Astrocyte of the hippocampus (primary cell): ENCODE data around the gene CHD3.

Experiments
- DNase-seq: peaks from one replicate; pipeline ENCODE4 v3.0.0; 2011; ENCODE audit warnings: low read depth, low spot score

Gene CHD3

GRCh38 chr17:7894226-7894625 lies 5.6 kb downstream of the CHD3 start:
- DNase-seq: no peak

DNA sequence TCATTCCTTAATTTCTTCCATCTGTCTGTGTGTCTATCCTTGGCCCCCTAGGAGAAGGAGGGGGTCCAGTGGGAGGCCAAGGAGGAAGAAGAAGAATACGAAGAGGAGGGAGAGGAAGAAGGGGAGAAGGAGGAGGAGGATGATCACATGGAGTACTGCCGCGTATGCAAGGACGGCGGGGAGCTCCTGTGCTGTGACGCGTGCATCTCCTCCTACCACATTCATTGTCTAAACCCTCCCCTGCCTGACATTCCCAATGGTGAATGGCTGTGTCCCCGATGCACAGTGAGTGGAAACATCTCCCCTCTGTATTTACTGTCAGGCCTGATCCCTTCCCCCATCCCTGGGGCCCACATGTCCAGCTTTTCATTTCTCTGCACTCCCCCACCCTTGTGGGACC lies 6.3 kb downstream of the CHD3 start:
- no peak for DNase-seq

- no peak for DNase-seq
Measured at GRCh38 chr17:7897090-7897489, 8.5 kb downstream of the CHD3 start.

DNA sequence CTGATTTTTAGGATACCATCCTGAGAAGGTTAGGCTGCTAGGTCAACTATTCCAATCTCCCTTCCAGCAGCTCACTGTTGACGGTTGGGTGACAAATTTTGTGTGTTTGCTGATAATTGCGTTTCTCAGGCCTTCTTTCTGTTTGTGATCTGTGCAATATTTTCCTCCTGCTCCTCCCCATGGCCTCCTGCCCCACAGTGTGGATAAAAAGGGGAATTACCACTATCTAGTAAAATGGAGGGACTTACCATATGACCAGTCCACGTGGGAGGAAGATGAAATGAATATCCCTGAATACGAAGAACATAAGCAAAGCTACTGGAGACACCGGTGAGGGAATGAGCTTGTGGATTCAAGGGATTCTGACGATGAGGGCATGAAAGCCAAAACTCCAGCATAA lies 9.2 kb downstream of the CHD3 start:
- peak; percentile 41 for DNase-seq

DNA sequence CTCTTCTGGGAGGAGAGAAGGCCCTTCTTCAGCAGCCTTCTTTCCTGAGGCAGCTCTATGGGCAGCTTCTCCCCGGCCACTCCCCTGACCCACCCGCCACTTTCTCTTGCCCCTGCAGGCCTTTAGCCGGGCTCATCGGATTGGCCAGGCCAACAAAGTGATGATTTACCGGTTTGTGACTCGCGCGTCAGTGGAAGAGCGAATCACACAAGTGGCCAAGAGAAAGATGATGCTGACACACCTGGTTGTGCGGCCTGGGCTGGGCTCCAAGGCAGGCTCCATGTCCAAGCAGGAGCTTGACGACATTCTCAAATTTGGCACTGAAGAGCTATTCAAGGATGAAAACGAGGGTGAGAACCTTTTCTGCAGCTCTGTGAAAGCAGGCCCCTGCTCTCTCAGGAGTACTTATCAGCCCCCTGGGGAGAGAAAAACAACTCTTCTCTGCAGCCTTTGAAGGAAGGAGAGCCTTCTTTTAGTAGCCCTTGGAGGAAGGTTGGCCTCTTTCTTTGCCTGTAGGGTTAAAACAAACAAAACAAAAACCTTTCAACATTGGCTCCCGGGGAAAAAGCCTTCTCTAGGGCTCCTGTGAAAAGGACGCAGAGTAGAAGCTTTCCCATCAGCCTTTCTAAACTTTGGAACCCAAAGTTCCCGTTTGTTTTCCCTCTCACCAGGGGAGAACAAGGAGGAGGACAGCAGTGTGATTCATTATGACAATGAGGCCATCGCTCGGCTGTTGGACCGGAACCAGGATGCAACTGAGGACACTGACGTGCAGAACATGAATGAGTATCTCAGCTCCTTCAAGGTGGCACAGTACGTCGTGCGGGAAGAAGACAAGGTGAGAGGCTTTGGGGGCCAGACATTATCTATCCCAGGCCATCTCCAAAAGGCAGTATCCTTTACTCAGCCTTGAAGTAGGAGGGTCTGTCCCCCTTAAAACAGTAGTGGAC lies 14.8 kb downstream of the CHD3 start:
- no peak for DNase-seq

GRCh38 chr17:7909089-7909488 lies 20.5 kb downstream of the CHD3 start:
- no peak for DNase-seq

GRCh38 chr17:7910281-7910680 lies 21.7 kb downstream of the CHD3 start:
- no peak for DNase-seq

DNA sequence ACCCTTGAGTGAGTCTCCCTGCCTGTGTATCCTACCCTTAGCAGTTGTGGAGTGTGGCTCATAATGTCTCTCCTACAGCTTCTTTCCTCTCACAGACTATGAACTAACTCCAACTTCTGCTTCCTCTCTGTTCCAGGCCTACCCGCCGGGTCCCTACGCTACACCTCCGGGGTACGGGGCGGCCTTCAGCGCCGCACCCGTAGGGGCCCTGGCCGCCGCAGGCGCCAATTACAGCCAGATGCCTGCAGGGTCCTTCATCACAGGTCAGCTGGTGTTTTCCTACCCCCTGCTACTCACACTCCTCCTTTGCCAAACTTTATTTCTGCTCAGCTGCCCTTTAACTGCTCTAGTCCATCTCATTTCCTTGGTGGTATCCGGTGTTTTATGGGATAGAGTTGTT lies 22.1 kb downstream of the CHD3 start:
- no peak for DNase-seq

DNA sequence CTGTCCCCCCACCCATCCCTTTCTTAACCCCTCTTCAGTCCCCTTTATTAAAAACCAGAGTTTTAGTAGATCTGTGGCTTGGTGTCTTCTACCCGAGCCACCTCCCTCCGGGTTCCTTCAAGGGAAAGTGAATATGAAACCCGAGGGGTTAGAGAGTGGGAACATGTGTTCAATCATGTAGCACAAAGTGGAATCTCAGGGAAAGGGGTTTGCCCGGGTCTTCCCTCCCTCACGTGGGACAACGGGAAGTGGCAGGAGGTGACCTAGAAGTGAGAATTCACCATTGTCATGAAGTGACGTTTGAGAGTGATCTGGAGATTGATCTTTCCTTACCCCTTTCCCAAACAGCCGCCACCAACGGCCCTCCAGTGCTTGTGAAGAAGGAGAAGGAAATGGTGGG lies 22.5 kb downstream of the CHD3 start:
- no peak for DNase-seq

- DNase-seq: peak; percentile 77
Measured at GRCh38 chr17:7912927-7913524, 24.4 kb downstream of the CHD3 start.

- DNase-seq: no peak
Measured at GRCh38 chr17:7915179-7915610, 26.6 kb downstream of the CHD3 start.

- DNase-seq: peak; percentile 96
Measured at GRCh38 chr17:7915611-7916384, 27.2 kb downstream of the CHD3 start, which contains the start of gene RNF227. Gene RNF227, minus strand, starts transcription at chr17:7916289. Its CDS starts 94 bp downstream, at chr17:7916195.

DNA sequence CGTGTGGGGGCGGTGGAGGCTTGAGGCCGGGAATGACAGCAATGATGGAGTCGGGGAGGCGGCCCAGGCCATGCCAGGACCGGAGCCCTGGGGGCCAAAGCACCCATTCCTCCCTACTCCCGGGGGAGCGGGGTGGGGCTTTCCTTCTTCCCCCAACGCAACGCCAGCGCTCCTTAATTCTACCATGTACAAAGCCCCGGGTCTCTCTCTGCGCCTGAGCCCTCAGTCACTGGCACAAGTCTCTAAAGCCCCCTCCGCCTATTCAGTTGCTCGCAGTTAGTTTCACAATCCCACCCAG lies 27.7 kb downstream of the CHD3 start:
- DNase-seq: no peak

GRCh38 chr17:7916808-7917207 lies 28.2 kb downstream of the CHD3 start:
- DNase-seq: peak; percentile 20

DNA sequence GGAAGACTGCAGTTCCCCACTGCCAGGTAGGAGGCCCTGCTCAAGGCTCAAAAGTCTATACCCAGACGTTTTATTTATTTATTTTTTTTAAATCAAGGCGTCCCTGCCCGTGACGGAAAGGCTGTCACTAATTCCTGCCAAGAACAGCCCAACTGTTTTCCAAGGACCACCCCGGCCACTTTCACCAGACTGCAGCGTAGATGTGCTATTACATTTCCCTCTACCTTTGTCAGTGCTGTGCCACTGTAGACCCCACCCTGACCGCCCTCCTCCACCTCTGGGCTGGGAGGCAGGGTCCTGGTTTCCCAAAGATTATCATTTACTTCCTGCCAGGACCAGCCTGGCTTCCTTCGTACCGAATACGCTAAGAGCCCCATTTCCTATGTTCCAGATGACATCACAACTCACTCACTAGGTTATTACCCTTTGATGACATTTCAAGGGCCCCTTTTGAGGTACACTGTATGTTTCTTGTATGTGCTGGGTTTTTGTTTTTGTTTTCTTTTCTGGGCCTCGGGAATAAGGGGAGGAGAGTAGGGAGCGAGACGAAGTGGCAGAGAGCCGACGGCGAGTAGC lies 33.8 kb downstream of the CHD3 start:
- DNase-seq: no peak

DNA sequence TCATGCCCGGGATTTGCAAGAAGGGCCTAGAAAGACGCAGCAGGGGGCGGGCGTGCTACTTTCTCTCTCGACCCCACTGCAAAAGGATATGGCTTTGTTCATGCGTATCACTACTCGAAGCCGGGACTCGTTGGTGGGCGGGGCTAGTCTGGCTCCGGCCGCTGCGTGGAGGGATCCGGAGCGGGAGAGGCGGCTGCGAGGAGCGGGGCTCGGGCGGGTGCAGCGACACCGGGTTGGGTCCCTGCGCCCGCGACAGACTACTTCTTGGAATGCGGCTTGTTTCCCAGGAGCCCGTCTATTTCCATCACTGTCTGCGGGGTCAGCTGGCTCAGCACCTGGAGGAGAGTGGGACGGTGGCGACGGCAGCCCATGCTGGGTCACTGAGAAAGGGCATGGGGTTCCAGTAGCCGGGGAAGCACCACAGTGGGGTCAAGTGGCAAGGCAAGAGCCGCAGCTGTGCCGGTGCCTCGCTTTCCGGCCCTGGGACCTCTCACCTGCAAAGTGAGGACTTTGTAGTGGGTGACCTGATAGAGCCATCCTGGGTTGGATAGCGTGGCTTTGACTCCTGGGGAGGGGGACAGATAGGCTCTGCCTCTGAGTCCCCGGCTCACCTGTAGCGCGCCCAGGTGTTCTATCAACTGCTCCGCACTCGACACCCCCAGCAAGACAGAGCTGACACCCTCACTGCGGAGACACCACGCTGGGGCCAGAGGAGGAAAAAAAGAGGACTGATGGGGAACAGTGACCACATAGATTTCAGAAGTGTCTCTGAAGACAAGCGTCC lies 34.4 kb downstream of the CHD3 start:
- peak; percentile 85 for DNase-seq

GRCh38 chr17:7927596-7927995 lies 39.0 kb downstream of the CHD3 start:
- DNase-seq: no peak

- DNase-seq: peak; percentile 91
Measured at GRCh38 chr17:7929158-7930023, 40.8 kb downstream of the CHD3 start, which contains the start of gene KCNAB3. Gene KCNAB3, minus strand, starts transcription at chr17:7929856. Its CDS starts 421 bp downstream, at chr17:7929435.

DNA sequence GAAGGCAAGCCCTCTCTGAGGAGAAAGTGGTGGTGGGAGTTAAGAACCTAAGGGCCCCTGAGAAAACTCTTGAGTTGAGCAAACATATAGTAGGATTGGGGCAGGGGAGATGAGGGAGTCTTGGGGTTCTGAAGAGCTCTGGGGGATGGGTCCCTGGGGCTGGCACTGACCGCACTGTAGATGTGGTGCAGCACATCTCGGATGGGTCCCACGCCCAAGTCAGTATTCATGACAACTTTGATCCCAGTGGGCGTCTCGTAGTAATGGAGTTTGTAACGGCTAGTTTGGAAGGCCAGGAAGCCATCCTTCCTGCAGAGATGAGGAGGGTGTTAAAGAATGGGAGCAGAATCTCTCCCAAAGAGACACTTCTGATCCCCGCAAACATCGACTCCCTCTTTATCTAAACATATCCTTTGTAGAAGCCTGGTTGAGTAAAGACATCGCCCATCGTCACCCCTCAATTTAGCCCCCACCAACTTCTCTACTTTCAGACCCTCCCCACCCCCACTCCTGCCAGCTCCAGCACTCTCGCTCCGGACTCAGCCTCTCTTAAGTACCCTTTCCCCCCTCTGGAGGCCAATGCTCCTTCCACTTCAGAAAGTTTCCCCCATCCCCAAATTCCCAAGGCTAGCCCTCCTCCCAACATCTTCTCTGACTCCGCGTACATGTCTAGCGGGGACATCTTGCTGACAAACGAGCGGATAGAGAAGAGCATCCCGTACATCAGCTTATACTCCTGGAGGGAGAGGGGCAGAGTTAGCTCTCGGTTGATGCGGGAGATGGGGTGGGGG lies 42.4 kb downstream of the CHD3 start:
- no peak for DNase-seq
